Stimulated activated CD8-positive, alpha-beta memory T cell treated with anti-CD3 and anti-CD28 coated beads, Interleukin-4, amount 100 ng/mL, for 24 hours (primary cell): ENCODE data around the gene ZNF587.
"Not testable (repeated sequence)": the region's sequence is repeated elsewhere in the genome, so short reads cannot be mapped to it uniquely, and the experiment has no call there.

Experiments used
- DNase-seq: peaks from one replicate; pipeline ENCODE4 v3.0.0-alpha.2; 2020; ENCODE audit warnings: low read depth

The ZNF587 gene

GRCh38 chr19:57849666-57850473 lies at the start of gene ZNF587:
ZNF587 (plus strand) TSS chr19:57849859; CDS start chr19:57850039, 180 bp downstream.
- peak; percentile 66 for DNase-seq

GRCh38 chr19:57800696-57801095 lies 49.0 kb upstream of the ZNF587 start:
- DNase-seq = no peak

- no peak for DNase-seq
These were observed 47.4 kb upstream of the ZNF587 start for GRCh38 chr19:57802269-57802668.

DNA sequence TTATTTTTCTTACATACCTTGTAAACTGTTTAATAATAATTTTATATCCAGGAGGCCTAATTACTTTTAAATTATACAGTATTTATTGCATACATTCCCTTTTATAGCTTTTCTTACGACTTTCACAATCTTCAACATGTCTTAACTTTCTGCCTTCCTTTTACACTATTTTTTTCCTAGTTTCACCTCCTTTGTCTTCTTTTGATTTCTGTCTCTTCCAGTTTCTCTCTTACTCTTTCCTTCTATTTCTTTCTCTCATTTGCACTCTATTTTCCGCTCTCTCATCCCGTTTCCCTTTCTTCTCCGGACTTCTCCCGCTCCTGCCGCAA lies 46.4 kb upstream of the ZNF587 start:
- DNase-seq = no peak

DNA sequence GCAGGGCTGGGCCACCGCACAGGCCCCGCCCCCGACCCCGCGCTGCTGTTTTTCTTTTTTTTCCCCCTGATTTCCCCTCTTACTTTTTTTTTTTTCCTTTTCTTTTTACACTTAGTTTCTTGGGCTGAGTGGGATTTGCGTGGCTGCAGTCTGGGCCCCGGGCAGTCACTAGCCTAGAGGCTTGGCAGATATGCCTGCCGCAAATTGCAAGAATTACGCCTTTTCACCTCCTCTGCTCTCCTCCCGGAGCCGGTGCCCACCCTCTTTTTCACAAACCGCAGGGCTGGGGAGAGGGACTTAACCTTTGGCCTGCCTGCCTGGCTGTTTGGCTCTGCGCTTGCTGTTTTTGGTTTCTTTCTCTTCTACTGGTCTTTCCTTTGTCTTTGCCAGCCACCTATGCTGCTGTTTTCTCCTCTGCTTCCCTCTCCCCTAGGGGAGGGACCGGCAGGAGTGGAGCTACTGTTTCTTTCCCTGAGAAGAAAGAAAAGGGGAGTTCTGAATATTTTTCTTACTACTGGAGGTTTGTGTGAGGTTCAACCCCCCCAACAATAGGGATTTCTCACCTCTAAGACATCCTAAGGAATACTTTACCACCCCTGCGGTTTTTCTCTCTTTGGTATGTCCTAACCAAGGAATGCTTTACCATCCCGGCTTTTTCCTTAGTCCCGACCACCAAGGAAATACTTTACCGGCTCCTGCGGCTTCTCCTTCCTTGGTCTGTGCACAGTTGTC lies 45.9 kb upstream of the ZNF587 start:
- no peak for DNase-seq

- DNase-seq = no peak
These were observed 42.1 kb upstream of the ZNF587 start for GRCh38 chr19:57807541-57807940.

DNA sequence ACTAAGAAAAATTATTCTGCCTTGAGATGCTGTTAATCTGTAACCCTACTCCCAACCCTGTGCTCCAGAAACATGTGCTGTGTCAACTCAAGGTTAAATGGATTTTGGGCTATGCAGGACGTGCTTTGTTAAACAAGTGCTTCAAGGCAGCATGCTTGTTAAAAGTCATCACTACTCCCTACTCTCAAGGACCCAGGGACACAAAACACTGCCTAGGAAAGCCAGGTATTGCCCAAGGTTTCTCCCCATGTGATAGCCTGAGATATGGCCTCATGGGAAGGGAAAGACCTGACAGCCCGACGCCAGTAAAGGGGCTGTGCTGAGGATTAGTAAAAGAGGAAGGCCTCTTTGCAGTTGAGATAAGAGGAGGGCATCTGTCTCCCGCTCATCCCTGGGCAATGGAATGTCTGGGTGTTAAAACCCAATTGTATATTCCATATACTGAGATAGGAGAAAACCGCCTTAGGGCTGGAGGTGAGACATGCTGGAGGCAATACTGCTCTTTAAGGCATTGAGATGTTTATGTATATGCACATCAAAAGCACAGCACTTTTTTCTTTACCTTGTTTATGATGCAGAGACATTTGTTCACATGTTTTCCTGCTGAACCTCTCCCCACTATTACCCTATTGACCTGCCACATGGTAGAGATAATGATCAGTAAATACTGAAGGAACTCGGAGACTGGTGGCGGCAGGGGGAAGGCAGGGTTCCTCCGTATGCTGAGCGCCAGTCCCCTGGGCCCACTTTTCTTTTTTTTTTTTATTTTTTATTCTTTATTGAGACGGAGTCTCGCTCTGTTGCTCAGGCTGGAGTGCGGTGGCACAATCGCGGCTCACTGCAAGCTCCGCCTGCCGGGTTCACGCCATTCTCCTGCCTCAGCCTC lies 39.0 kb upstream of the ZNF587 start:
- not testable (repeated sequence) for DNase-seq

- no peak for DNase-seq
These were observed 37.4 kb upstream of the ZNF587 start for GRCh38 chr19:57812226-57812625.

- not testable (repeated sequence) for DNase-seq
These were observed 36.5 kb upstream of the ZNF587 start for GRCh38 chr19:57812975-57813820.

- no peak for DNase-seq
These were observed 35.6 kb upstream of the ZNF587 start for GRCh38 chr19:57813919-57814504.

- DNase-seq = peak; percentile 50
These were observed 35.0 kb upstream of the ZNF587 start, which contains the start of gene ZNF552 for GRCh38 chr19:57814505-57815246. ZNF552 (minus strand) TSS chr19:57814913; CDS start chr19:57814743, 170 bp downstream.

DNA sequence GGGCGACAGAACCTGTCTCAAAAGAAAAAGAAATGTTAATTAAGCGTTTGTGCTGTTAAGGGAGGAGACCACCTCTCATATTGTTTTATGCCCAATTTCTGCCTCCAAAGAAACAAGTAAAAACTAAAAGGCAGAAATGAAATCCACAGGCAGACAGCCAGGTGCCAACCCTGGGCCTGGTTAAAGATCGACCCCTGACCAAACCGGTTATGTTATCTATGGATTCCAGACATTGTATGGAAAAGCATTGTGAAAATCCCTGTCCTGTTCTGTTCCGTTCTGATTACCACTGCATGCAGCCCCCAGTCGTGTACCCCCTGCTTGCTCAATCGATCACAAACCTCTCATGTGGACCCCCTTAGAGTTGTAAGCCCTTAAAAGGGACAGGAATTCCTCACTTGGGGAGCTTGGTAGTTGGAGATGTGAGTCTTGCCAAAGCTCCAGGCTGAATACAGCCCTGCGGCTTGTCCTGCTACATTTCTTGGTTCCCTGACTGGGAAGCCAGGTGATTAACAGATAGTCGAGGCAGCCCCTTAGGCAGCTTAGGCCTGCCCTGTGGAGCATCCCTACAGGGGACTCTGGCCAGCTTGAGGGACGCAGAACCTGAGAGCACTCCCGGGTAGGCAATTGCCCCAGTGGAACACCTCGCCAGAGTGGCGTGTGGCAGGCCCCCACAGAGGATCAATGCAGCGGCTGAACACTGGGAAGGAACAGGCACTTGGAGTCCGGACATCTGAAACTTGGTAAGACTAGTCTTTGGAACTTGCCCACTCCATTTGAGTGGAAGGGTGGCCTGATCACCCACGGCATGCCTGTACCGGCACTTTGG lies 34.2 kb upstream of the ZNF587 start:
- DNase-seq = no peak

DNA sequence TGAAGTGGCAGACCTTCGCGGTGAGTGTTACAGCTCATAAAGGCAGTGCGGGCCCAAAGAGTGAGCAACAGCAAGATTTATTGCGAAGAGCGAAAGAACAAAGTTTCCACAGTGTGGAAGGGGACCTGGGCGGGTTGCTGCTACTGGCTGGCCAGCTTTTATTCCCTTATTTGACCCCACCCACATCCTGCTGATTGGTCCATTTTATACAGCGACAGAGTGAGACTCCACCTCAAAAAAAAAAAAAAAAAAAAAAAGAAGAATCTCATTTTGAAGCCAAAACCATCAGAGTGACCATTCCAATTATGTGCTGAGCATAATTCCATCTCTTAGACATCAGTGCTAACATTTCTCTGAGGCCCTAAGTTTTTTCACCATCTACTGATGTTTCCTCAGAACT lies 33.0 kb upstream of the ZNF587 start:
- DNase-seq = no peak

DNA sequence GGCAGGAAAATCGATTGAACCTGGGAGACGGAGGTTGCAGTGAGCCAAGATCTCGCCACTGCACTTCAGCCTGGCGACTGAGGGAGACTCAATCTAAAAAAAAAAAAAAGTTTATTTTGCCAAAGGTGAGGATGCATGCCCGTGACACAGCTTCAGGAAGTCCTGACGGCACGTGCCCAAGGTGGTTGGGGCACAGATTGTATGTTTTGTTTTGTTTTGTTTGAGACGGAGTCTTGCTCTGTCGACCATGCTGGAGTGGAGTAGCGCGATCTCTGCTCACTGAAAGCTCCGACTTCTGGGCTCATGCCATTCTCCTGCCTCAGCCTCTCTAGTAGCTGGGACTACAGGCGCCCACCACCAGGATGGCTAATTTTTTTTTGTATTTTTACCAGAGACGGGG lies 31.7 kb upstream of the ZNF587 start:
- no peak for DNase-seq

- no peak for DNase-seq
These were observed 31.3 kb upstream of the ZNF587 start for GRCh38 chr19:57818378-57818777.

- peak; percentile 60 for DNase-seq
These were observed 30.0 kb upstream of the ZNF587 start for GRCh38 chr19:57819475-57820148.

DNA sequence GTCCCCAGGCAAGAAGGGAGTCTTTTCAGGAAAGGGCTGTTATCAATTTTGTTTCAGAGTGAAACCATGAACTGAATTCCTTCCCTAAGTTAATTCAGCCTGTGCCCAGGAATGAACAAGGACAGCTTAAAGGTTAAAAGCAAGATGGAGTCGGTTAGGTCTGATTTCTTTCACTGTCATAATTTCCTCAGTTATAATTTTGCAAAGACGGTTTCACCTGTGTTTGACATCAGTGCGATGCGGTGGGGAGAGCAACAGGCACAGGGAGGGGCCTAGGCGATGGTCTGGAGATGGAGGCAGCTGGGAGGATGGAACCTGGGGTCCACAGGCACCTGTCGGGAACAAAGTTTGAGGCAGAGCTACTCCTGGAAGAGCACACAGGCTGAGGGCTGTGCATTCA lies 29.1 kb upstream of the ZNF587 start:
- DNase-seq = no peak

GRCh38 chr19:57821095-57821494 lies 28.6 kb upstream of the ZNF587 start:
- DNase-seq = not testable (repeated sequence)

DNA sequence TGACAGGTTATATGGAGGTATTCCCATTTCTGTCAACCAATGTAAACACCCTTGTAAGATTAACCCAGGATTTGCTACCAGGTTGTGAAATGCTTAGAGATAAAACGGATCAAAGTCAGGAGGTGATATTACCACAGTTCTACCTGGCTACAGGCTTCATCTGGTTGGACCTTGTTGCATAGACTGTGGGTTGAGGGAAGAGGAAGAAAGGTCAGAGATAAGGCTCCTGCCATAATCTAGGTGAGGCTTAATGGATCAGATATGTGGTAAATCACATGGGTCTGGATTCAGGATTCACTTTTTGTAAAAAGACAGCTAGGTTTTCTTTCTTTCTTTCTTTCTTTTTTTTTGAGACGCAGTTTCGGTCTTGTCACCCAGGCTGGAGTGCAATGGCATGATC lies 28.2 kb upstream of the ZNF587 start:
- DNase-seq = not testable (repeated sequence)
